Measurements from ENCODE around the gene WASHC4.
"Not testable (repeated sequence)": the region's sequence is repeated elsewhere in the genome, so short reads cannot be mapped to it uniquely, and the experiment has no call there.

WASHC4 gene

GRCh38 chr12:105092336-105092735 lies 15.2 kb upstream of the WASHC4 start:
- DNase-seq (ENCODE audit: low read depth) = no peak

- not testable (repeated sequence) for DNase-seq (ENCODE audit: low read depth)
Measured at GRCh38 chr12:105095338-105095737, 12.2 kb upstream of the WASHC4 start.

- DNase-seq (ENCODE audit: low read depth) = no peak
Measured at GRCh38 chr12:105099356-105099755, 8.2 kb upstream of the WASHC4 start.

- no peak for DNase-seq (ENCODE audit: low read depth)
Measured at GRCh38 chr12:105100207-105100985, 7.1 kb upstream of the WASHC4 start.

GRCh38 chr12:105100998-105101397 lies 6.5 kb upstream of the WASHC4 start:
- no peak for DNase-seq (ENCODE audit: low read depth)

GRCh38 chr12:105102673-105103072 lies 4.9 kb upstream of the WASHC4 start:
- no peak for DNase-seq (ENCODE audit: low read depth)

- DNase-seq (ENCODE audit: low read depth) = no peak
Measured at GRCh38 chr12:105104762-105105161, 2.8 kb upstream of the WASHC4 start.

GRCh38 chr12:105106621-105107020 lies 910 bp upstream of the WASHC4 start:
- no peak for DNase-seq (ENCODE audit: low read depth)

- DNase-seq (ENCODE audit: low read depth) = no peak
Measured at GRCh38 chr12:105107171-105107493, 399 bp upstream of the WASHC4 start.

- no peak for DNase-seq (ENCODE audit: low read depth)
Measured at GRCh38 chr12:105109465-105110212, 2.1 kb downstream of the WASHC4 start.

GRCh38 chr12:105110851-105111250 lies 3.3 kb downstream of the WASHC4 start:
- no peak for DNase-seq (ENCODE audit: low read depth)

- DNase-seq (ENCODE audit: low read depth) = no peak
Measured at GRCh38 chr12:105113094-105113493, 5.6 kb downstream of the WASHC4 start.

GRCh38 chr12:105116969-105117368 lies 9.4 kb downstream of the WASHC4 start:
- no peak for DNase-seq (ENCODE audit: low read depth)

- no peak for DNase-seq (ENCODE audit: low read depth)
Measured at GRCh38 chr12:105120551-105120950, 13.0 kb downstream of the WASHC4 start.

GRCh38 chr12:105138248-105138647 lies 30.7 kb downstream of the WASHC4 start:
- no peak for DNase-seq (ENCODE audit: low read depth)

GRCh38 chr12:105141320-105141922 lies 33.9 kb downstream of the WASHC4 start:
- DNase-seq (ENCODE audit: low read depth) = no peak

- DNase-seq (ENCODE audit: low read depth) = no peak
Measured at GRCh38 chr12:105142259-105142658, 34.7 kb downstream of the WASHC4 start.

GRCh38 chr12:105156260-105156659 lies 48.7 kb downstream of the WASHC4 start:
- no peak for DNase-seq (ENCODE audit: low read depth)

- DNase-seq (ENCODE audit: low read depth) = no peak
Measured at GRCh38 chr12:105157606-105158005, 50.1 kb downstream of the WASHC4 start.

GRCh38 chr12:105158876-105159275 lies 51.3 kb downstream of the WASHC4 start:
- no peak for DNase-seq (ENCODE audit: low read depth)

- no peak for DNase-seq (ENCODE audit: low read depth)
Measured at GRCh38 chr12:105162174-105162573, 54.6 kb downstream of the WASHC4 start.

- DNase-seq (ENCODE audit: low read depth) = no peak
Measured at GRCh38 chr12:105164068-105164467, 56.5 kb downstream of the WASHC4 start.

- no peak for DNase-seq (ENCODE audit: low read depth)
Measured at GRCh38 chr12:105166736-105167135, 59.2 kb downstream of the WASHC4 start.

Measured in T-helper 22 cell (primary cell).